Endothelial cell of umbilical vein (primary cell): ENCODE results near the gene CSTF2.

ENCODE experiments used
- CTCF ChIP-seq, 2 donors: IDR thresholded peaks; 1 replicate in 1 of 2; 2 replicates in 1 of 2; pipeline ENCODE4 v1.5.1; 2011; ENCODE audit warnings: low read length in 2 of 2, mild to moderate bottlenecking in 2 of 2, moderate library complexity in 2 of 2, control low read depth in 1 of 2, inconsistent platforms in 1 of 2, low read depth in 1 of 2; ENCODE audit not compliant: insufficient read depth in 1 of 2; ENCODE audit errors: extremely low read depth in 1 of 2
- EZH2 ChIP-seq: IDR thresholded peaks from 2 replicates; pipeline ENCODE4 v1.6.1; 2012; ENCODE audit warnings: borderline replicate concordance, low read depth, mild to moderate bottlenecking, moderate library complexity, low read length, inconsistent platforms; ENCODE audit not compliant: severe bottlenecking
- GATA2 ChIP-seq: IDR thresholded peaks from 2 replicates; pipeline ENCODE4 v1.7.0; 2011; ENCODE audit warnings: low read depth, mild to moderate bottlenecking, moderate library complexity, mixed read lengths, low read length; ENCODE audit not compliant: insufficient read length, insufficient read depth
- JUN ChIP-seq: IDR thresholded peaks from 2 replicates; pipeline ENCODE4 v1.6.1; 2011; ENCODE audit warnings: borderline replicate concordance, low read depth; ENCODE audit not compliant: insufficient read length, insufficient read depth
- MAX ChIP-seq: IDR thresholded peaks from 2 replicates; pipeline ENCODE4 v1.6.1; 2011; ENCODE audit not compliant: insufficient read depth, insufficient read length
- POLR2A ChIP-seq: IDR thresholded peaks from 2 replicates; pipeline ENCODE4 v1.6.1; 2012; ENCODE audit warnings: low read depth, mild to moderate bottlenecking, control low read depth, low read length
- POLR2AphosphoS5 ChIP-seq: IDR thresholded peaks from 2 replicates; pipeline ENCODE4 v1.6.1; 2012; ENCODE audit warnings: low read depth, mild to moderate bottlenecking, control low read depth, low read length, moderate library complexity; ENCODE audit not compliant: insufficient read depth

GRCh38 chrX:100830547-100830946, 10.4 kb downstream of the CSTF2 start:
- TF ChIP-seq CTCF (IDR thresholded peaks at IDR 0.05; ENCODE audit: extremely low read depth in 1 of 2, insufficient read depth in 1 of 2, low read depth in 1 of 2, low read length in 2 of 2) (no peak), POLR2A (no peak), POLR2AphosphoS5 (no peak), EZH2 (no peak), MAX (no peak), GATA2 (no peak), JUN (no peak)
